HG03095 (cell line): ENCODE results near the gene ATP4B.

Experiments
- ATAC-seq: cut with Tn5 transposase; IDR thresholded peaks from one replicate; pipeline ENCODE4 v1.9.1; 2021; ENCODE audit warnings: moderate library complexity; ENCODE audit not compliant: unreplicated experiment

Gene ATP4B

GRCh38 chr13:113608967-113609533, 48.9 kb downstream of the ATP4B start:
- ATAC-seq, result no peak

DNA sequence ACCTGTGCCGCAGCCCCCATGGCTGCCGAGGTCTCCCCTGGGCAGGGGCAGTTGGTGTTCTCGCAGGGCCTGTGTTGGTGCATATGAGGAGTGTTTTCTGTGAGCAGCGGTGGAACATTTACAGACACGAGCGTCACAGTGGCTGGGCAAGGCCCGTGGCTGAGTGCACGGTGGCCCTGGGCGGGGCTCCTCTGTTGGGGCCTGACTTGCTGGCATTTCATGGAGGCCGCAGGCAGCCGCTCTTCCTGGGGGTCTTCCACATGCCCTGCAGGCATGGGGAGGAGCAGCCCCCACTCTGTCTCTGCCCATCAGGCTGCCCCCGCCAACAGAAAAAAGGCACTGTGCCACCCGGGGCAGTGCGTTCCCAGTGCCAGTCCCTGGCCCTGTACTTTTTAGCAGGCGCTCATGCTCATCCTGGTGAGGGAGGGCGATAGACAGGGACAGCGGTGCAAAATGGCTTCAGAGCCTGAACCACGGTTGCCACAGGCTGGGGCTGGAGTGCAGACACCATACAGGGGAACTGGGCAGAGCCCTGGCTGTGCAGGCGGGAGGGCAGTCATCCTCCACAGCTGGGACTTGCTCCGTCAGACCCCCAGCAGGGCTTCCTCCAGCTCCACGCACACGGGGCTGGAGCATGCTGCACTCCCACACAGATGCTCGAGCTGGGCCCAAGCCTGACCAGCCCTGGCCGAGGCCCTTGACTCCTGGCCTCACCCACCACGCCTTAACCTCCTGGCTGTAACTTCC, 49.9 kb downstream of the ATP4B start:
- ATAC-seq, result no peak

- no peak for ATAC-seq
Measured at GRCh38 chr13:113607056-113607888, 50.7 kb downstream of the ATP4B start.

- no peak for ATAC-seq
Measured at GRCh38 chr13:113605866-113606438, 52.0 kb downstream of the ATP4B start.

DNA sequence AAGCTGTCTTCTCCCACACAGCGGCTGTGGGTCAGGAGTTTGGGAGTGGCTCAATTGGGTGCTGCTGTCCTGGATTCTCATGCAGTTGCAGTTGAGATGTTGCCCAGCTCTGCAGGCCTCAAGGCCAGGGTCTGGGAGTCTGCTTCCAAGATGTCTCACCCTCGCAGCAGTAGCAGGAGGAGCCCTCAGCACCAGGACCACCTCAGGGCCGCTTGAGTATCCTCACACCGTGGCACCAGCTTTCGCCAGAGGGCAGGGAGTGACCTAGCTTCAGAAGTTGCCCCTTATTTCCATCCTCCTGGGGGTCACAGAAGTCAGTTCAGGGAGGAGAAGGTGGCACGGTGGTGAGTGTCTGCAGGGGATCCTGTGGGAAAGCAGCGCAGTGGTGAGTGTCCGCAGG, 52.5 kb downstream of the ATP4B start:
- ATAC-seq, result no peak

DNA sequence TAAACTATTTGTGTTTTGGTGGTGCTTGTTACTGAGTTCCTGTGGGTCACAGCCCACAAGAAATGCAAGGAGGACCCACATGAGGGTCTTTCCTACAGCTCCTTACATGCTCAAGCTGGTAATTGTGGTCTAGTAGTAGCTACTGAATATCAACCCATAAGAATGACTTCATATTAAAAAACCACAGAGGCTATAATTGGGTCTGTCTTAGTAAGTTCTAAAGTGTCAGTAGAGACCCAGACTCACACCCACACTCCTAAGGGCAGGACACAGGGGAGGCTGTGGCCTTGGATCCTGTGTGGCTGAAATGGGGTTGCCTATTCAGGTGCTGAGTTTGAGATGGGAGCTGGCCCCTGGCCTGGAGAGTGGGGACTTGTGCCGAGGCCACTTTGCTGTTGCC, 53.8 kb downstream of the ATP4B start:
- no peak for ATAC-seq

DNA sequence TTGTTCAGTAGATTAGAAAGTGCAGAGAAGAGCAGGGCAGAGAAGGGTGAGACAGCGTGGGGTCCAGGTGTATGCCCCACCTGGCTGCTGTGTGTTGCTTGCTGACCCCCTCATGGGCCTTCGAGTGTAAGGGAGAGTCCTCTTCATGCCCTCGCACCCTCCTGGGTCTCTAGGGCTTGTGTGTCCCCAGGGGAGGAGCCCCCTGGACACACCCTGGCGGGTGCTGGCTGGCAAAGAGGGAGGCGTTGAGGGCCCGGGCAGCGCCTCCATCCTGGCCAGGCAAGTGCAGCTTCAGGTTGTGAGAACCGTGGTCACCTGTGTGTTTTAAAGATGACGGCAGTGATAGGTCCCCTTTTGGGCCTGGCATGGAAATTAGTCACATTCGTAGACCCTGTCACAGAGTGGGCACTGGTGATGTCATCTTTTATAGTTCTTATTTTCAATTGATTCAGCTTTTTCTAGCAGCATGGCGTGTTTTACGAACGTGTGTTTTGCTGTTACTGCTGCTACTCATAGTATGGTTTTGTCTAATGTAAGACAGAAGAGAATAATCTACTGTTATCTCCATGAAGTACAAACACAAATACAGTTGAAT, 54.8 kb downstream of the ATP4B start:
- ATAC-seq, result no peak

DNA sequence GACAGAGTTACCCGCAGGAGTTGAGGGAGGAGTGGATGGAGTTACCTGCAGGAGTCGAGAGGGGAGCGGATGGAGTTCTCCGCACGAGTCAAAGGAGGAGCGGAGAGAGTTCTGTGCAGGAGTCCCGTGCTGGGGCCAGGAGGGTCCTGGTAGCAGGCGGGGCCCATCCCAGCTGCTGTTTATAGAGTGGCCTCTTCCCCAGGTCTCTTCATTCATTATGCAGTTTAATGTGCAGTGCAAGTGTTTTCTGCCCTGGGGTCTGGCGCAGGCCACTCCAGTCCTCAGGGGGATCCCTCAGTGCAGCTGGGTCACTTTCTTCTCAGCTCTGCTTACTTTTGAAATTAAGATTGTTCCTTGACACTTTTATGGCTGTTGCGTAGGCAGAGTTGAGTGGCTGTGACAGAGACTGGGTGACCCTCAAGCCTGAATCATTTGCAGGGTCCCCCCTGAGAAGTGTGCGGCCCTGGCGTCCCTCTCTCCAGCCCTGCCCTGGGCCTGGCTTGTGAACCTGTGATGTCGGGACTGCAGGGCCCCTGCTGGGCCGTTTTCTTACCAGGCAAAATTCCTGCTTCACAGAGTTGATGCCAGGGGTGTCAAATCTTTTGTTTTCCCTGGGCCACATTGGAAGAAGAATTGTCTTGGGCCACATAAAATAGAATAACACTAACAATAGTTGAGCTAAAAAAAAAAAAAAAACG, 55.6 kb downstream of the ATP4B start:
- ATAC-seq, result no peak

DNA sequence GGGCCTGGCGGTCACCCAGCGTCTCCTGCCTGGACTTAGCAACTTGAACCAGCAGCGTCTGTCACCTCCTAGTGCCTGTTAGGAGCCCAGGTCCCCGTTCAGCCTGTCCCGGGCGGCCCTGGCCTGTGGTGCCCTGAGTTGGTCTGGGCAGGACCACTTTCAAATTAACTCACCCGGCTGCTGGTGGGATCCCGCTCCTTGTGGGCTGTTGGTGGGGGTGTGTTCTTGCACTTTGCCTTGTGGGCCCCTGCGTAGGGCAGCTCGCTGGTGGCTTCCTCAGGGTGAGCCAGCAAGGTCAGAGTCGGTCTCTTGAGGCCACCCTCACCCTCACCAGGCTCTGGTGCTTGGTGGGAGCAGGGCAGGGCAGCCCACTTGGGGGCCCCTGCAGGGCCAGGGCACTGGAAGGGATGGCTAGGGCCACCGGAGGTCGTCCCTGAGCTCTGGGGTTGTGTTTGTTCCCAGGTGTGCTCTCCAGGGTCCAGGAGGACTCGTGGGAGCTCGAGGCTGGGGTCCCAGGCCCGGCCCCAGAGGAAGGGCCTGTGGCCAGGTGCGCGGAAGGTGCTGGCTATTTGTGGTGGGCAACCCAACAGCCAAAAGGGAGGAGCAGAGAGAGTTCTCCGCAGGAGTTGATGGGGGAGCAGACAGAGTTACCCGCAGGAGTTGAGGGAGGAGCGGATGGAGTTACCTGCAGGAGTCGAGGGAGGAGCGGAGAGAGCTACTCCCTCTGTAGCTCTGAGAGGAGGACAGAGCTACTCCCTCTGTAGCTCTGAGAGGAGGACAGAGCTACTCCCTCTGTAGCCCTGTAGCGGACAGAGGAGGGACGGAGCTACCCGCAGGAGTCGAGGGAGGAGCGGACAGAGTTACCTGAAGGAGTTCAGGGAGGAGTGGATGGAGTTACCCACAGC, 56.6 kb downstream of the ATP4B start:
- ATAC-seq, result no peak

GRCh38 chr13:113599391-113599790, 58.6 kb downstream of the ATP4B start:
- no peak for ATAC-seq
